ENCODE measurements around the gene TMEM74B. TPM values are rescaled to one million over a fixed set of nuclear protein-coding genes. Genes with fewer than 3 reads are reported as not detected.

TMEM74B gene
- total RNA-seq, 1 experiment from 2014 or later, result 1.1 TPM

- POLR2A ChIA-PET, result no interaction called here
- H3K36me3 ChIP-seq (ENCODE audit: control insufficient read depth, insufficient read depth, low read length), result no peaks in the 10 kb centered on the region
- H3K4me3 ChIP-seq (ENCODE audit: low read depth in 2 of 2, low read length in 2 of 2), result no peak overlapping the region
- in situ Hi-C loops (cut with HindIII; ENCODE audit: low pct_unique_long_range_greater_than_20kb, low sequenced_read_pairs), result no loop called here
- BruUV-seq (replicated peaks), result no TSS peak
- peaks cover 13% of the 10 kb centered on the region for H3K27me3 ChIP-seq (ENCODE audit: control insufficient read depth, insufficient read depth, low read length)
- TF ChIP-seq TCF7L2 (IDR thresholded peaks at IDR 0.05; ENCODE audit: low read depth, low read length) (no peak), REST (IDR thresholded peaks at IDR 0.05; ENCODE audit: insufficient read depth in 1 of 2, low read depth in 2 of 2, low read length in 1 of 2) (no peak), CTCF (IDR thresholded peaks at IDR 0.05) (no peak), SIN3A (IDR thresholded peaks at IDR 0.05; ENCODE audit: borderline replicate concordance, insufficient read depth, low read depth, low read length) (no peak), POLR2AphosphoS5 (IDR thresholded peaks at IDR 0.05; ENCODE audit: low read depth, low read length) (no peak)
- intact Hi-C loops (cut with micrococcal nuclease; ENCODE audit: unreplicated experiment), result no loop called here
- ATAC-seq, result no peak
- CTCF ChIA-PET, result no interaction called here
- no peaks in the 10 kb centered on the region for H3K9me3 ChIP-seq (ENCODE audit: control insufficient read depth, insufficient read depth, low read depth, low read length)
- H3K27ac ChIP-seq (ENCODE audit: low read length), result no peak overlapping the region
- DNase-seq (ENCODE audit: low read depth, low spot score), result no peak
- H3K4me1 ChIP-seq (ENCODE audit: control insufficient read depth, insufficient read depth, low read length), result peaks cover 3% of the 10 kb centered on the region; the same call in 1 of the 2 replicates
Observed at GRCh38 chr20:1189827-1190226, 5.0 kb upstream of the TMEM74B start.

GRCh38 chr20:1188347-1188746 is 3.6 kb upstream of the TMEM74B start:
- H3K4me1 ChIP-seq (ENCODE audit: control insufficient read depth, insufficient read depth, low read length), result peaks cover 3% of the 10 kb centered on the region; the same call in 1 of the 2 replicates
- H3K27me3 ChIP-seq (ENCODE audit: control insufficient read depth, insufficient read depth, low read length), result peaks cover 16% of the 10 kb centered on the region
- no TSS peak for BruUV-seq (replicated peaks)
- H3K9me3 ChIP-seq (ENCODE audit: control insufficient read depth, insufficient read depth, low read depth, low read length), result no peaks in the 10 kb centered on the region
- H3K27ac ChIP-seq (ENCODE audit: low read length), result no peak overlapping the region
- H3K4me3 ChIP-seq (ENCODE audit: low read depth in 2 of 2, low read length in 2 of 2), result no peak overlapping the region
- TF ChIP-seq SIN3A (IDR thresholded peaks at IDR 0.05; ENCODE audit: borderline replicate concordance, insufficient read depth, low read depth, low read length) (no peak), REST (IDR thresholded peaks at IDR 0.05; ENCODE audit: insufficient read depth in 1 of 2, low read depth in 2 of 2, low read length in 1 of 2) (no peak), CTCF (IDR thresholded peaks at IDR 0.05) (no peak), TCF7L2 (IDR thresholded peaks at IDR 0.05; ENCODE audit: low read depth, low read length) (no peak), POLR2AphosphoS5 (IDR thresholded peaks at IDR 0.05; ENCODE audit: low read depth, low read length) (no peak)
- ATAC-seq (no peak), DNase-seq (ENCODE audit: low read depth, low spot score) (no peak)
- in situ Hi-C loops (cut with HindIII; ENCODE audit: low pct_unique_long_range_greater_than_20kb, low sequenced_read_pairs), result no loop called here
- H3K36me3 ChIP-seq (ENCODE audit: control insufficient read depth, insufficient read depth, low read length), result no peaks in the 10 kb centered on the region
- ChIA-PET CTCF (no interaction called here), POLR2A (no interaction called here)
- intact Hi-C loops (cut with micrococcal nuclease; ENCODE audit: unreplicated experiment), result no loop called here
